ENCODE data around the gene MAD1L1.

MAD1L1 gene

DNA sequence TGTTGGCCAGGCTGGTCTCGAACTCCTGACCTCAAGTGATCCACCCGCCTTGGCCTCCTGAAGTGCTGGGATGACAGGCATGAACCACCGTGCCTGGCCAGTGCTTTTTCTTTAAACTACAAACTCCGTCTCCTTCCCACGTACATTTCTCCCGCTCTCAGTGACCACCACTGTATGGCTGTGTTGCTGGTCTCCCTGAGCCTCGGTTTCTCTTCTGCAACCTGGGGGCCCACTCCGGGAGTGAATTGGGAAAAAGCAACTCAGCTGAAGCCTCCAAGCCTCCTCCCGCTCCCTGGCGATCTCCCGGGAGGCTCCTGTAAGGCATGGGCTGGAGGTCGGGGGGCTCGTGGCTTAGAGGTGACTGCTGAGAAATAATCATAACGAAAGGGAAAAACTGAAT is 426.4 kb downstream of the MAD1L1 start:
- TF ChIP-seq, protein P1, sequence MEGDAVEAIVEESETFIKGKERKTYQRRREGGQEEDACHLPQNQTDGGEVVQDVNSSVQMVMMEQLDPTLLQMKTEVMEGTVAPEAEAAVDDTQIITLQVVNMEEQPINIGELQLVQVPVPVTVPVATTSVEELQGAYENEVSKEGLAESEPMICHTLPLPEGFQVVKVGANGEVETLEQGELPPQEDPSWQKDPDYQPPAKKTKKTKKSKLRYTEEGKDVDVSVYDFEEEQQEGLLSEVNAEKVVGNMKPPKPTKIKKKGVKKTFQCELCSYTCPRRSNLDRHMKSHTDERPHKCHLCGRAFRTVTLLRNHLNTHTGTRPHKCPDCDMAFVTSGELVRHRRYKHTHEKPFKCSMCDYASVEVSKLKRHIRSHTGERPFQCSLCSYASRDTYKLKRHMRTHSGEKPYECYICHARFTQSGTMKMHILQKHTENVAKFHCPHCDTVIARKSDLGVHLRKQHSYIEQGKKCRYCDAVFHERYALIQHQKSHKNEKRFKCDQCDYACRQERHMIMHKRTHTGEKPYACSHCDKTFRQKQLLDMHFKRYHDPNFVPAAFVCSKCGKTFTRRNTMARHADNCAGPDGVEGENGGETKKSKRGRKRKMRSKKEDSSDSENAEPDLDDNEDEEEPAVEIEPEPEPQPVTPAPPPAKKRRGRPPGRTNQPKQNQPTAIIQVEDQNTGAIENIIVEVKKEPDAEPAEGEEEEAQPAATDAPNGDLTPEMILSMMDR (IDR thresholded peaks at IDR 0.05) = no peak
- Histone ChIP-seq H3K4me3 (ENCODE audit: low read depth in 1 of 2, low read length in 1 of 2) (no peak overlapping the region), H3K36me3 (no peaks in the 10 kb centered on the region)

GRCh38 chr7:1804310-1804709 is 428.4 kb downstream of the MAD1L1 start:
- Histone ChIP-seq H3K4me3 (ENCODE audit: low read depth in 1 of 2, low read length in 1 of 2) (no peak overlapping the region), H3K9me3 (no peaks in the 10 kb centered on the region), H3K4me1 (ENCODE audit: control insufficient read depth in 1 of 2, insufficient read depth in 1 of 2, low read depth in 1 of 2, low read length in 1 of 2) (no peaks in the 10 kb centered on the region), H3K27me3 (no peaks in the 10 kb centered on the region), H3K36me3 (no peaks in the 10 kb centered on the region), H3K27ac (no peak overlapping the region)
- TF ChIP-seq, protein P1 (IDR thresholded peaks at IDR 0.05) = no peak

More for the DNA sequence above, 426.4 kb downstream of the MAD1L1 start:
- Histone ChIP-seq H3K27ac (no peak overlapping the region), H3K9me3 (no peaks in the 10 kb centered on the region), H3K4me1 (ENCODE audit: control insufficient read depth in 1 of 2, insufficient read depth in 1 of 2, low read depth in 1 of 2, low read length in 1 of 2) (no peaks in the 10 kb centered on the region), H3K27me3 (peaks cover 5% of the 10 kb centered on the region)

- no peaks in the 10 kb centered on the region for H3K27me3 ChIP-seq
- H3K9me3 ChIP-seq = no peaks in the 10 kb centered on the region
- H3K27ac ChIP-seq = no peak overlapping the region
- TF ChIP-seq, protein P1 (IDR thresholded peaks at IDR 0.05) = no peak
- no peaks in the 10 kb centered on the region for H3K36me3 ChIP-seq
- H3K4me1 ChIP-seq (ENCODE audit: control insufficient read depth in 1 of 2, insufficient read depth in 1 of 2, low read depth in 1 of 2, low read length in 1 of 2) = no peaks in the 10 kb centered on the region
- H3K4me3 ChIP-seq (ENCODE audit: low read depth in 1 of 2, low read length in 1 of 2) = no peak overlapping the region
Observed at GRCh38 chr7:1802899-1803298, 429.8 kb downstream of the MAD1L1 start.

DNA sequence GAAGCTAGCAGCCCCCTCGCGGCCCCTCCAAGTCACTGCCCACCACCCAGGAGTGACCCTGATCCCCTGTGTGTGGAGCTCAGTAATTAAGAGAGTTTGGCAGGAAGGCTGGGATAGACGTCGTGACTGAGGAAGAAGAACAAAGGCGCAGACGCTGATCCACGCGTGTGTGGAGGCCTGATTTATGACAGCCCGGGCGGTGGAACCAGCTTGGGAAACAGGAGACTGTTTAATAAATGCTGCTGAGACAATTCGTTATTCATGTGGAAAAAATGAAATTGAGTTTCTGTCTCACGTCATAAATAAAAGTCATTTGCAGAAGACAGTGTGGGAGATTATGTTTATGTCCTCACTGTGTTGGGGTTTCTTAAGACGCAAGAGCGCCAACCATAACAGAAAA is 431.8 kb downstream of the MAD1L1 start:
- Histone ChIP-seq H3K4me1 (ENCODE audit: control insufficient read depth in 1 of 2, insufficient read depth in 1 of 2, low read depth in 1 of 2, low read length in 1 of 2) (no peaks in the 10 kb centered on the region), H3K27me3 (no peaks in the 10 kb centered on the region), H3K4me3 (ENCODE audit: low read depth in 1 of 2, low read length in 1 of 2) (no peak overlapping the region), H3K36me3 (no peaks in the 10 kb centered on the region), H3K9me3 (no peaks in the 10 kb centered on the region), H3K27ac (no peak overlapping the region)
- TF ChIP-seq, protein P1 (IDR thresholded peaks at IDR 0.05) = no peak

GRCh38 chr7:1798191-1798590 is 434.6 kb downstream of the MAD1L1 start:
- H3K4me1 ChIP-seq (ENCODE audit: control insufficient read depth in 1 of 2, insufficient read depth in 1 of 2, low read depth in 1 of 2, low read length in 1 of 2) = no peaks in the 10 kb centered on the region
- H3K4me3 ChIP-seq (ENCODE audit: low read depth in 1 of 2, low read length in 1 of 2) = no peak overlapping the region
- H3K27me3 ChIP-seq = no peaks in the 10 kb centered on the region
- H3K27ac ChIP-seq = no peak overlapping the region
- no peaks in the 10 kb centered on the region for H3K36me3 ChIP-seq
- H3K9me3 ChIP-seq = peaks cover 4% of the 10 kb centered on the region
- TF ChIP-seq, protein P1 (IDR thresholded peaks at IDR 0.05) = no peak
